C1 segment of cervical spinal cord (tissue), 14 donors: ENCODE results near the gene CHCHD4.

Source experiments
- DNase-seq, 14 donors: peaks; one replicate each; lab custom pipeline; 2025; lab: John Stamatoyannopoulos, UW

CHCHD4 gene

GRCh38 chr3:14150078-14150477 lies 25.4 kb upstream of the CHCHD4 start:
- no peak for DNase-seq

- DNase-seq: no peak
These were observed 23.6 kb upstream of the CHCHD4 start for GRCh38 chr3:14148041-14148985.

GRCh38 chr3:14147617-14148016 lies 22.9 kb upstream of the CHCHD4 start:
- no peak for DNase-seq

GRCh38 chr3:14147066-14147435 lies 22.4 kb upstream of the CHCHD4 start:
- no peak for DNase-seq

GRCh38 chr3:14146381-14147065 lies 21.9 kb upstream of the CHCHD4 start:
- no peak for DNase-seq

- DNase-seq: no peak
These were observed 21.2 kb upstream of the CHCHD4 start for GRCh38 chr3:14145670-14146380.

GRCh38 chr3:14145236-14145635 lies 20.6 kb upstream of the CHCHD4 start:
- no peak for DNase-seq

GRCh38 chr3:14144423-14145075 lies 19.9 kb upstream of the CHCHD4 start:
- peak in 4 of 14 donors; percentile 12 to 41 (median 13) for DNase-seq

- DNase-seq: peak in 1 of 14 donors; percentile 27
These were observed 18.9 kb upstream of the CHCHD4 start for GRCh38 chr3:14143271-14144225.

GRCh38 chr3:14142567-14143270 lies 18.0 kb upstream of the CHCHD4 start:
- DNase-seq: no peak

GRCh38 chr3:14141602-14142341 lies 17.1 kb upstream of the CHCHD4 start:
- DNase-seq: no peak

- DNase-seq: no peak
These were observed 16.5 kb upstream of the CHCHD4 start for GRCh38 chr3:14141144-14141543.

- DNase-seq: no peak
These were observed 16.0 kb upstream of the CHCHD4 start for GRCh38 chr3:14140668-14141067.

- DNase-seq: no peak
These were observed 15.1 kb upstream of the CHCHD4 start for GRCh38 chr3:14139771-14140170.

GRCh38 chr3:14138878-14139655 lies 14.4 kb upstream of the CHCHD4 start:
- no peak for DNase-seq

- no peak for DNase-seq
These were observed 13.6 kb upstream of the CHCHD4 start for GRCh38 chr3:14138109-14138877.

GRCh38 chr3:14137445-14137844 lies 12.8 kb upstream of the CHCHD4 start:
- DNase-seq: peak in 5 of 14 donors; percentile 13 to 64 (median 19)
